ENCODE data around the gene TRAPPC3.
"Not testable (repeated sequence)": the region's sequence is repeated elsewhere in the genome, so short reads cannot be mapped to it uniquely, and the experiment has no call there.

The TRAPPC3 gene

GRCh38 chr1:36166136-36166535 is 16.9 kb upstream of the TRAPPC3 start:
- DNase-seq: no peak

GRCh38 chr1:36165145-36165544 is 15.9 kb upstream of the TRAPPC3 start:
- no peak for DNase-seq

- no peak for DNase-seq
Measured at GRCh38 chr1:36164361-36164760, 15.1 kb upstream of the TRAPPC3 start.

GRCh38 chr1:36163426-36163825 is 14.1 kb upstream of the TRAPPC3 start:
- no peak for DNase-seq

- DNase-seq: no peak
Measured at GRCh38 chr1:36162680-36163239, 13.5 kb upstream of the TRAPPC3 start.

- peak; percentile 21 for DNase-seq
Measured at GRCh38 chr1:36161641-36162531, 12.6 kb upstream of the TRAPPC3 start.

- peak; percentile 26 for DNase-seq
Measured at GRCh38 chr1:36160949-36161485, 11.7 kb upstream of the TRAPPC3 start.

GRCh38 chr1:36160388-36160948 is 11.2 kb upstream of the TRAPPC3 start:
- DNase-seq: no peak

- DNase-seq: no peak
Measured at GRCh38 chr1:36159614-36160387, 10.5 kb upstream of the TRAPPC3 start.

GRCh38 chr1:36158827-36159252 is 9.6 kb upstream of the TRAPPC3 start:
- DNase-seq: not testable (repeated sequence)

- DNase-seq: no peak
Measured at GRCh38 chr1:36157973-36158826, 8.9 kb upstream of the TRAPPC3 start.

GRCh38 chr1:36157115-36157903 is 8.0 kb upstream of the TRAPPC3 start:
- DNase-seq: no peak

GRCh38 chr1:36156329-36157114 is 7.2 kb upstream of the TRAPPC3 start:
- peak; percentile 74 for DNase-seq

GRCh38 chr1:36155408-36156328 is 6.4 kb upstream of the TRAPPC3 start, which contains the start of gene MAP7D1:
MAP7D1 (plus strand) TSS chr1:36156160; CDS start chr1:36156418, 258 bp downstream.
- DNase-seq: peak; percentile 92

GRCh38 chr1:36154765-36155407 is 5.6 kb upstream of the TRAPPC3 start:
- peak; percentile 35 for DNase-seq

- DNase-seq: no peak
Measured at GRCh38 chr1:36154335-36154734, 5.0 kb upstream of the TRAPPC3 start.

- DNase-seq: no peak
Measured at GRCh38 chr1:36153476-36153875, 4.2 kb upstream of the TRAPPC3 start.

GRCh38 chr1:36151845-36152203 is 2.5 kb upstream of the TRAPPC3 start:
- no peak for DNase-seq

Data from DMS53 (cell line).